HG03575 (cell line): ENCODE measurements around the gene GAB2.

Source experiments
- ATAC-seq: cut with Tn5 transposase; IDR thresholded peaks from one replicate; pipeline ENCODE4 v1.9.1; 2021; ENCODE audit not compliant: unreplicated experiment, insufficient number of reproducible peaks, low FRiP score; ENCODE audit errors: extremely low read depth

The GAB2 gene

GRCh38 chr11:78270971-78271370, 146.6 kb downstream of the GAB2 start:
- ATAC-seq, result no peak

- ATAC-seq, result no peak
Measured at GRCh38 chr11:78269806-78270205, 147.8 kb downstream of the GAB2 start.

- no peak for ATAC-seq
Measured at GRCh38 chr11:78268591-78269410, 148.8 kb downstream of the GAB2 start.

DNA sequence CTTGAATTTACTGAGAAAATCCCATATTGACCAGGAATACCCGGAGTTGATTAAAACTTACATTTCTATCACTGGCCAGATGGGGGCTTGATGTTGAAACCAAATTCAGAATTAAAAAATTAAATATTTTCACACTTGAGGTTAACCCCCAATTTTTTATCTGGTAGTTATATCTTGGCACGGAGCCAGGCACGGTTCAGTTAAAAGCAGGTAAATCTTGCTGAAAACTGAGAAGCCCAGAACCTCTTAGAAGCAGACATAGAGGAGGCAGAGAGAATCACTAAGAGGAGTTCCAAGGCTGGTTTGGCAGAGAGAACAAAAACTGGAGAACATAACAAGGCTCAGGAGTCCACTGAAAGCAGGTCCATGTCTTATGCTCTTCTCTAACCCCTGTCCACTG, 151.2 kb downstream of the GAB2 start:
- ATAC-seq, result no peak

DNA sequence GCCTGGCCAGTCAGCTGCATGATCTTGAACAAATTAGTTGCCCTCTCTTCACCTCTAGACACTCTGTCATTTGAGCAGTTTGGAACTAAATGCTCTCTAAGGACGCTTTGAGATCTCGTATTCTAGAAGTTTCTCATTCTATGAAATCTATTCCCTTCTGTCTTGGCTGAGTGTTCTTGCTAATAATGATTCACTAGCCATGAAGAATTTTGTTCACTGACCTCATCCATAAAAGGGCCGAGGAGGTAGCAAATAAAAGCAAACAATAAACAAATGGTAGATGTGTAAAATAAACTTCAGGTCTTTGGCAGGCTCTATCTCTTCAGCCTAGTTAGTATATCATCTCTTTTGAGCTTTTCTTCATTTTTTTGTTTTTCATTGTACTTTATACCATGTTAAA, 152.3 kb downstream of the GAB2 start:
- no peak for ATAC-seq

DNA sequence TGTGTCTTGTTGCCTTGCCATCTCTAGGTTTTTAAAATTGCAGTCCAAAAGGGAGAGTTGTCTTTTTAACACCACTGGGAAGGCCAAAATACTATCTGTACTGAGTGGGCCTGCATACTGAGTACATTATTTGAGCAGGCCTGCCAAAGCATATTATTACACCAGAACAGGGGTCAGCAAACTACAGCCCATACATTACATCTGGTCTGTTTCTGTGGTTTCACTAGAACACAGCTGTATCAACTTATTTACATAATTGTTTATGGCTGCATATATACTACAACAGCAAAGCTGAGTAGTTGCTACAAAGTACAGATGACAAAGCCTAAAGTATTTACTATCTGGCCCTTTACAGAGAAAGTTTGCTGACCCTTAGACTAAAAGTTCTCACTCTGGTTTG, 154.9 kb downstream of the GAB2 start:
- ATAC-seq, result no peak

GRCh38 chr11:78262238-78262637, 155.4 kb downstream of the GAB2 start:
- no peak for ATAC-seq

GRCh38 chr11:78261828-78262227, 155.8 kb downstream of the GAB2 start:
- no peak for ATAC-seq

GRCh38 chr11:78261367-78261766, 156.3 kb downstream of the GAB2 start:
- no peak for ATAC-seq

DNA sequence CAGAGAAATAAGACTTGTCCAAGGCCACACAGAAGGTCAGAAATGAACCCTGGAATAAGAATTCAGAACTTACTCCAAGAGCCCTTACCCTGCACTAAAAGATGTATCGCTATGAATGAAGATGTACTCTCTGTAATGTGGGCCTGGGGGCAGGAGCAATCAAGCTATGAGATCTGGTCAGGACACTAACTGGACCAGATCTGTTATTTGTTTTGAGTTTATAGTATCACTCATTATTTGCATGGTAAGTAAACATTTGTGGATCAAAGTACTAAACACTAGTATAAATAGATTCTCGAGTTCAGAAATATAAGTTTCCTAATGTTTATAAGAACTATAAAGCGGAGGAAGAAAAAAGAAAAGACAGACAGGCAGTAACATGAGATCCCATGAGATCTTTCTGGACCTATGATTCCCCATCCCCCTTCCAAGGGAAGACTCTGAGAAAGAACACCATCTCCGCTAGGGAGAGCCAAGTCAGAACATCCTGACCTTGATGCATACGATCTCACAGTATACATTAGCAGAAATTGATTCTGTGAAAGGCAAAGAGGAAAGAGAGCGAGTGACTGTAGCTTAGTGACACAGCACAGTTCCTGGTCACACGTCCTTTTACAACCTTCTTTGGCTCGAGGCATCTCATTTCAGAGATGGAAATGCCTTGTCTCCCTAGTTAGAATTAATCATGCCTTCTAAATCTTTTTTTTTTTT, 157.7 kb downstream of the GAB2 start:
- ATAC-seq, result no peak

GRCh38 chr11:78257654-78258053, 160.0 kb downstream of the GAB2 start:
- no peak for ATAC-seq

DNA sequence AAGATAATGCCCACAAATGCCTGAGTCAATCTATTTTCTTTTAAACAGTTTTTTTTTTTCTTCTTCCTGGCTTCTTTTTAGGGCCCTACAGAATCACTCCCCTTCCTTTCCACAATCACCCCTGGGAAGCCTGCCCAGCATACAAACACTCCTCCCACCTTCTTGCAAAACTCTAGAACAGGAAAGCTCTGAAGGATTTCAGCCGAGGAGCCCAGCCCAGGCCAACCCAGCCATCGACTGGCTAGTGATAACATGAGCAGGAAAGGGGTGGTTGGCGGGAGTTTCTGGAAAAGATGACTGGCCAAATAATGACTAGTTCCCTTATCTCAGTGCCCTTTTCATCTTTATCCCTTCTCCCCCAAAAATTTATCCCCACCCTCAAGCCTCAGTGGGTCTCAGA, 160.7 kb downstream of the GAB2 start:
- no peak for ATAC-seq

- ATAC-seq, result no peak
Measured at GRCh38 chr11:78255919-78256318, 161.7 kb downstream of the GAB2 start.

- no peak for ATAC-seq
Measured at GRCh38 chr11:78254268-78254667, 163.4 kb downstream of the GAB2 start.

DNA sequence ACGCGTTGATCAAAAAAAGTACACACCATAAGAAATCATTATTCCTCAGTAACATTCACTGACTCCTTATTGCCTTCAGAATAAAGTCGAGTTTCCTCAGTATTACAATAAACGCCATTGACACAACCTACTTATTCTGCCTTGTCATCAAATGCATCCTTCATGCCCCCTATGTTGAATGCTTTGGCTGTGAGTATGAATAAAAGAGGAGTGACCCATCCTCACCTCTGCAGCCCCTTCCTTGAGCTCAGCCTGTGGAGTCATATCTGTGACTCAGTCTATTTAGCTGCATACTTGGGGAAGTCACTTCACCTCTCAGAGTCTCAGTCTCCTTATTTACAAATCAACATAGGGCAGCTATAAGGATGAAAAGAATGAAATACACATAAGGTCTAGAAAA, 163.8 kb downstream of the GAB2 start:
- ATAC-seq, result no peak

DNA sequence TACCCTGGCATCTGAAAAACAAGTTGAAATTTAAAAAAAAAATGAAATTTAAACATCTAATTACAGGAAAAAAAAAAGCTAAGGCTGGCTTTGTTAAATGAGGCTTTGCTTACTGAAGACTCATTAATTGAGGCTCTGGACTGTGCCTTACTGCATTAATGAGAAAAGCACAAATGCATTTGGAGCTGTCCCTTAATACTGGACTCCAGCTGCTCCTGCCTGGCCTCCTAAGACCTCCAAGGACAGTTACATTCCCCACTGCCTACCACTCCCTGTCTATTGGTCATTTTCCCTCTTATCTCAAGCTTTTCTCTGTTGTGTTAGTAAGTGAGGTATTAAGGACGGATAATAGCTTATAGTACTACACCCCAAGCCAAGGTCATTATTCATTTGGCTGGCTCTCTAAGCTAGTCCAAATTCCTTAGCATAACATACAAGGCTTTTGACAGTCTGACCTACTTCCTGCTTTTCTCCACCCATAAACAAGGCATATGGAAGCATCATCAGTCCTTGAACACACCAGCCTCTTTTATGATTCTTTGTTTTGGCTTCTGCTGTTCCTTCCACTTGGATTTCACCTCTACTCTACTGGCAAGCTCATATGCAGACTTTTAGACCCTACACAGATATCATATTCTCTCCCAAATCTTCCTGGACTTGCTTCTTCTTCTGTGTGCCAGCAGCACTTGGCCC, 166.4 kb downstream of the GAB2 start:
- no peak for ATAC-seq

DNA sequence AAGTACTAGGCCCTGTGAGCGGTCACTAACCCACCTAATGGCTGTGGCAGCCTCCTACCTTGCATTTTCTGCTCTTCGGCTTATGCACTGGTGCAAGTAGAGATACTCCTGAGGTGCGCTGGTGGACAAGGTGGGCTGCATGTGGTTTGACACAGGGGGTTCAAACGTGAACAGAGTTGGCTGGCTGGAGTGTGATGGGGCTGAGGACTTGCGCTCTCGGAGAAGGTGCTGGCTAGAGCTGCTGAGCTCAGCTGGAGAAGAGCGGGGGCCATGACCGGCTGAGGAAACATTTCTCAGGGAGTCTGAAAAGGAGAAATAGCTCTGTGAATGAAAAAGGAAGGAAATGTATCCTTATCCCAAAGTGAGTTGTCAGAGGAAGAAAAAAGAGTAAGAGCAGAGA, 167.5 kb downstream of the GAB2 start:
- ATAC-seq, result no peak

DNA sequence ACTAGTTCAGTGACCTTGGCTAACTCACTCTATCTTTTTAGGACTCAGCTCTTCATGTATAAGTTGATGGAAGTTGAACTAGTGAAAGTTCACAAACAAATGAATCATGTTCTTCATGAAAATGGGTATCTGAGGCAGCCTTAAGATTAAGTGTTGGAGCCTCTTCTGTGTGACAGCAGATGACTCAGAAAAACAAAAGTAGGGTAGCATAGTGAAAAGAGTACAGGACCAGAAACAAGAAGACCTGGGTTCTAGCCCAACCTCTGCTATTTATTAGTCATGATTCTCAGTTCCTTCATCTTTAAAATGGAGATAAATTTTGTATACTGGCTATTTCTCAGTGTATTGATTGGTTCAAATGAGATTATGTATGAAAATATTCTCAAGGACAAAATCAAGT, 168.7 kb downstream of the GAB2 start:
- ATAC-seq, result no peak

DNA sequence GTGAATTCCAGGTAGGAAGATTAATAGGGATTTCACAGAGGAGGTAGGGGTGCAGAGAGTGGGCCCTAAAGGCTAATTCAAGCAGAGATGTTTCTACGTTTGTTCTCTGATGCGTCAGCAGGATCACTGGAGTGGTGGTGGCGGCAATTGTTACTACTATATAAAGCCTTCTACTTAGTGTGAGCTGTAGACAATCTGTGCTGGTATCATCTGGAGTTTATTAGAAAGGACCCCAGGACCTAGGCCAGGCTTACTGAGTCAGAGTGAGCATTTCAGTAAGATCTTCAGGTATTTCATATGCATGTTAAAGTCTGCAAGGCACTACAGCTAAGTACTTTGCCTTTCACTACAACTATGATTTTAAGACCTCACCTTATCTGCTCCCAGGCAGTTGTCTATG, 169.4 kb downstream of the GAB2 start:
- ATAC-seq, result no peak
